HG02763 (cell line): ENCODE data around the gene ARHGEF25.
"Not testable (repeated sequence)": the region's sequence is repeated elsewhere in the genome, so short reads cannot be mapped to it uniquely, and the experiment has no call there.

Source experiments
- ATAC-seq: cut with Tn5 transposase; IDR thresholded peaks from one replicate; pipeline ENCODE4 v1.9.1; 2021; ENCODE audit warnings: mild to moderate bottlenecking, moderate library complexity; ENCODE audit not compliant: unreplicated experiment

The ARHGEF25 gene

GRCh38 chr12:57632958-57633840, 22.0 kb downstream of the ARHGEF25 start, which contains the start of gene B4GALNT1:
Gene B4GALNT1, minus strand, starts transcription at chr12:57633201. Its CDS starts 1,069 bp downstream, at chr12:57632132.
- ATAC-seq = peak; percentile 72

- ATAC-seq = not testable (repeated sequence)
These were observed 25.5 kb downstream of the ARHGEF25 start for GRCh38 chr12:57636731-57637130.

GRCh38 chr12:57637364-57637763, 26.1 kb downstream of the ARHGEF25 start:
- ATAC-seq = no peak

- ATAC-seq = no peak
These were observed 26.9 kb downstream of the ARHGEF25 start for GRCh38 chr12:57638096-57638495.

- no peak for ATAC-seq
These were observed 29.2 kb downstream of the ARHGEF25 start for GRCh38 chr12:57640175-57641042.

- ATAC-seq = no peak
These were observed 30.6 kb downstream of the ARHGEF25 start for GRCh38 chr12:57641699-57642442.

- ATAC-seq = not testable (repeated sequence)
These were observed 34.9 kb downstream of the ARHGEF25 start for GRCh38 chr12:57645990-57646658.

- ATAC-seq = not testable (repeated sequence)
These were observed 35.4 kb downstream of the ARHGEF25 start for GRCh38 chr12:57646659-57647049.

- no peak for ATAC-seq
These were observed 42.8 kb downstream of the ARHGEF25 start for GRCh38 chr12:57654042-57654441.

GRCh38 chr12:57655541-57656240, 44.5 kb downstream of the ARHGEF25 start:
- no peak for ATAC-seq

GRCh38 chr12:57656408-57656807, 45.2 kb downstream of the ARHGEF25 start:
- ATAC-seq = not testable (repeated sequence)

GRCh38 chr12:57657744-57658143, 46.5 kb downstream of the ARHGEF25 start:
- ATAC-seq = no peak

- ATAC-seq = no peak
These were observed 47.7 kb downstream of the ARHGEF25 start for GRCh38 chr12:57658890-57659289.

- no peak for ATAC-seq
These were observed 50.1 kb downstream of the ARHGEF25 start for GRCh38 chr12:57661376-57661775.

- not testable (repeated sequence) for ATAC-seq
These were observed 54.0 kb downstream of the ARHGEF25 start for GRCh38 chr12:57665066-57665820.
